HEK293 (cell line): ENCODE results near the gene TPGS2.

ENCODE experiments used
- CTCF ChIA-PET: fragments of 350-600 bp; formaldehyde crosslinking; extraction: SDS; loops from one replicate; lab custom pipeline; 2021; ENCODE audit warnings: antibody characterized with exemption; lab: Yijun Ruan, JAX
- POLR2A ChIA-PET: fragments of 300-600 bp; formaldehyde crosslinking; extraction: SDS; loops from one replicate; lab custom pipeline; 2020; ENCODE audit warnings: antibody characterized with exemption, inconsistent platforms; lab: Yijun Ruan, JAX
- H3K27ac ChIP-seq: fragments of 200-500 bp; sonication (Bioruptor generic); 2 replicates; pipeline ENCODE4 v1.5.1; 2014; ENCODE audit warnings: low read depth, low read length, control low read depth, inconsistent platforms; ENCODE audit errors: extremely low read depth
- H3K36me3 ChIP-seq, 2 experiments: fragments of 200-500 bp in 1 of 2; sonication (Bioruptor generic) in 1 of 2; 1 replicate in 1 of 2; 2 replicates in 1 of 2; pipeline ENCODE4 v1.5.1; 2014 to 2017; ENCODE audit warnings: inconsistent platforms in 2 of 2, low read length in 2 of 2; ENCODE audit not compliant: control insufficient read depth in 2 of 2, insufficient read depth in 1 of 2
- H3K4me1 ChIP-seq: fragments of 200-500 bp; sonication (Bioruptor generic); 2 replicates; pipeline ENCODE4 v1.5.1; 2014; ENCODE audit warnings: mild to moderate bottlenecking, low read length, inconsistent platforms; ENCODE audit not compliant: control insufficient read depth, insufficient read depth
- H3K4me3 ChIP-seq: 2 replicates; pipeline ENCODE4 v1.5.1; 2011; ENCODE audit warnings: low read depth, mild to moderate bottlenecking, control low read depth, low read length, moderate library complexity
- H3K9me3 ChIP-seq: fragments of 200-500 bp; sonication (Bioruptor generic); 2 replicates; pipeline ENCODE4 v1.5.1; 2014; ENCODE audit warnings: low read depth, low read length, inconsistent platforms; ENCODE audit not compliant: control insufficient read depth, insufficient read depth
- FEZF1 ChIP-seq: fragments of 450-650 bp; formaldehyde crosslinking; IDR thresholded peaks from 2 replicates; pipeline ENCODE4 v1.5.1; 2016; ENCODE audit warnings: missing biosample characterization, missing genetic modification characterization
- KLF17 ChIP-seq: fragments of 450-650 bp; formaldehyde crosslinking; IDR thresholded peaks from 2 replicates; pipeline ENCODE4 v1.5.1; 2016; ENCODE audit warnings: missing biosample characterization, missing genetic modification characterization
- PATZ1 ChIP-seq: fragments of 450-650 bp; formaldehyde crosslinking; IDR thresholded peaks from 2 replicates; pipeline ENCODE4 v1.5.1; 2016; ENCODE audit warnings: missing biosample characterization, missing genetic modification characterization
- RBAK ChIP-seq: fragments of 450-650 bp; formaldehyde crosslinking; IDR thresholded peaks from 2 replicates; pipeline ENCODE4 v1.5.1; 2016; ENCODE audit warnings: missing biosample characterization, missing genetic modification characterization
- SALL2 ChIP-seq: fragments of 450-650 bp; formaldehyde crosslinking; IDR thresholded peaks from 2 replicates; pipeline ENCODE4 v1.5.0; 2017; ENCODE audit warnings: missing biosample characterization, mild to moderate bottlenecking, missing genetic modification characterization, borderline replicate concordance
- SCRT1 ChIP-seq: fragments of 450-650 bp; formaldehyde crosslinking; IDR thresholded peaks from 2 replicates; pipeline ENCODE4 v1.5.1; 2016; ENCODE audit warnings: missing biosample characterization, missing genetic modification characterization, borderline replicate concordance
- SCRT2 ChIP-seq: fragments of 450-650 bp; formaldehyde crosslinking; IDR thresholded peaks from 2 replicates; pipeline ENCODE4 v1.5.1; 2016; ENCODE audit warnings: missing biosample characterization, missing genetic modification characterization
- ZBTB17 ChIP-seq: fragments of 450-650 bp; formaldehyde crosslinking; IDR thresholded peaks from 2 replicates; pipeline ENCODE4 v1.5.1; 2016; ENCODE audit warnings: missing biosample characterization, missing genetic modification characterization
- ZEB2 ChIP-seq: fragments of 450-650 bp; formaldehyde crosslinking; IDR thresholded peaks from 2 replicates; pipeline ENCODE4 v1.5.1; 2016; ENCODE audit warnings: missing biosample characterization, missing genetic modification characterization
- ZFP41 ChIP-seq: fragments of 450-650 bp; formaldehyde crosslinking; IDR thresholded peaks from 2 replicates; pipeline ENCODE4 v1.5.1; 2016; ENCODE audit warnings: missing biosample characterization, missing genetic modification characterization, borderline replicate concordance
- ZNF132 ChIP-seq: fragments of 450-650 bp; formaldehyde crosslinking; IDR thresholded peaks from 2 replicates; pipeline ENCODE4 v1.5.1; 2017; ENCODE audit warnings: missing biosample characterization, missing genetic modification characterization, borderline replicate concordance
- ZNF174 ChIP-seq: fragments of 450-650 bp; formaldehyde crosslinking; IDR thresholded peaks from 2 replicates; pipeline ENCODE4 v1.5.0; 2017; ENCODE audit warnings: missing biosample characterization, mild to moderate bottlenecking, missing genetic modification characterization
- ZNF214 ChIP-seq: fragments of 450-650 bp; formaldehyde crosslinking; IDR thresholded peaks from 2 replicates; pipeline ENCODE4 v1.5.1; 2017; ENCODE audit warnings: missing biosample characterization, mild to moderate bottlenecking, missing genetic modification characterization, borderline replicate concordance
- ZNF23 ChIP-seq: fragments of 450-650 bp; formaldehyde crosslinking; IDR thresholded peaks from 2 replicates; pipeline ENCODE4 v1.5.1; 2016; ENCODE audit warnings: missing biosample characterization, missing genetic modification characterization, borderline replicate concordance
- ZNF26 ChIP-seq: fragments of 450-650 bp; formaldehyde crosslinking; IDR thresholded peaks from 2 replicates; pipeline ENCODE4 v1.5.1; 2016; ENCODE audit warnings: missing biosample characterization, missing genetic modification characterization
- ZNF362 ChIP-seq: fragments of 450-650 bp; formaldehyde crosslinking; IDR thresholded peaks from 2 replicates; pipeline ENCODE4 v1.5.1; 2016; ENCODE audit warnings: missing biosample characterization, missing genetic modification characterization
- ZNF544 ChIP-seq: fragments of 450-650 bp; formaldehyde crosslinking; IDR thresholded peaks from 2 replicates; pipeline ENCODE4 v1.5.0; 2017; ENCODE audit warnings: missing biosample characterization, missing genetic modification characterization
- ZNF596 ChIP-seq: fragments of 450-650 bp; IDR thresholded peaks from 2 replicates; pipeline ENCODE4 v1.5.0; 2018; ENCODE audit warnings: missing biosample characterization, mild to moderate bottlenecking, missing genetic modification characterization, moderate library complexity
- ZNF660 ChIP-seq: fragments of 450-650 bp; IDR thresholded peaks from 2 replicates; pipeline ENCODE4 v1.5.1; 2018; ENCODE audit warnings: missing biosample characterization, mild to moderate bottlenecking, missing genetic modification characterization
- ZNF776 ChIP-seq: fragments of 450-650 bp; formaldehyde crosslinking; IDR thresholded peaks from 2 replicates; pipeline ENCODE4 v1.5.0; 2017; ENCODE audit warnings: missing biosample characterization, missing genetic modification characterization, borderline replicate concordance

The TPGS2 gene

GRCh38 chr18:36813824-36814223 is 15.0 kb downstream of the TPGS2 start:
- no peak overlapping the region for H3K27ac ChIP-seq
- peaks cover 7% of the 10 kb centered on the region; the same call in 1 of the 2 replicates for H3K4me1 ChIP-seq
- H3K4me3 ChIP-seq: no peak overlapping the region
- ChIA-PET CTCF (interaction anchor here (0.7 to 0.8 kb wide), 2 partner anchors 15 to 16 kb away, joined by 3 read pairs; partner anchors contain the start of gene TPGS2), POLR2A (no interaction called here)
- no peak for TF ChIP-seq ZNF214 (tag by site-specific recombination)
- TF ChIP-seq SCRT1 (tag by site-specific recombination): no peak
- TF ChIP-seq SALL2: no peak
- TF ChIP-seq ZNF174 (tag by site-specific recombination): no peak
- H3K9me3 ChIP-seq: no peaks in the 10 kb centered on the region
- peaks cover 0 to 72% of the 10 kb centered on the region in 2 experiments; a peak in 1 of 3 replicates for H3K36me3 ChIP-seq

GRCh38 chr18:36813101-36813775 is 15.6 kb downstream of the TPGS2 start:
- TF ChIP-seq FEZF1 (tag by site-specific recombination) (no peak), ZNF660 (no peak), ZNF26 (tag by site-specific recombination) (no peak), ZNF776 (tag by site-specific recombination) (no peak), ZEB2 (tag by site-specific recombination) (no peak), ZFP41 (tag by site-specific recombination) (no peak), RBAK (tag by site-specific recombination) (no peak), KLF17 (tag by site-specific recombination) (no peak), ZNF596 (tag by site-specific recombination) (no peak), ZNF132 (no peak), ZNF362 (tag by site-specific recombination) (no peak), SCRT2 (no peak), ZNF23 (tag by site-specific recombination) (no peak), ZBTB17 (tag by site-specific recombination) (no peak), ZNF544 (tag by site-specific recombination) (no peak), PATZ1 (tag by site-specific recombination) (no peak)
- peaks cover 7% of the 10 kb centered on the region; the same call in 1 of the 2 replicates for H3K4me1 ChIP-seq
- H3K27ac ChIP-seq: no peak overlapping the region
- ChIA-PET CTCF (no interaction called here), POLR2A (no interaction called here)
- H3K9me3 ChIP-seq: no peaks in the 10 kb centered on the region
- no peak overlapping the region for H3K4me3 ChIP-seq
- H3K36me3 ChIP-seq: peaks cover 0 to 70% of the 10 kb centered on the region in 2 experiments; a peak in 1 of 3 replicates
